Kidney epithelial cell (primary cell): ENCODE data around the gene SOX18. TPM values are rescaled to one million over a fixed set of nuclear protein-coding genes. Genes with fewer than 3 reads are reported as not detected.

Source experiments
- DNase-seq: peaks from one replicate; pipeline ENCODE4 v3.0.0-alpha.2; 2010; ENCODE audit warnings: low read depth
- H3K27me3 ChIP-seq: 2 replicates; pipeline ENCODE4 v1.6.0; 2011; ENCODE audit warnings: low read length; ENCODE audit not compliant: control insufficient read depth, insufficient read depth
- H3K36me3 ChIP-seq: 2 replicates; pipeline ENCODE4 v1.5.1; 2011; ENCODE audit warnings: low read length; ENCODE audit not compliant: control insufficient read depth, insufficient read depth
- H3K4me3 ChIP-seq: 2 replicates; pipeline ENCODE4 v1.5.1; 2011; ENCODE audit warnings: low read depth, mild to moderate bottlenecking, control low read depth, low read length
- total RNA-seq: library from RNA; depleted of rRNA; stranded (reverse); fragments of >200 nt; gene quantifications from 2 replicates; pipeline ENCODE4 v1.2.3, GENCODE V29; 2015
- TF ChIP-seq, protein P1 (sequence below): IDR thresholded peaks from 2 replicates; pipeline ENCODE4 v1.5.1; 2011; ENCODE audit warnings: mild to moderate bottlenecking, moderate library complexity, low read length, control low read depth, inconsistent platforms; ENCODE audit not compliant: insufficient read depth, poor library complexity, severe bottlenecking

The SOX18 gene
- total RNA-seq, 1 donor from 2014 or later, result 0.04 TPM

GRCh38 chr20:64075556-64075955, 26.1 kb upstream of the SOX18 start:
- Histone ChIP-seq H3K27me3 (no peaks in the 10 kb centered on the region), H3K36me3 (no peaks in the 10 kb centered on the region), H3K4me3 (no peak overlapping the region)
- TF ChIP-seq, protein P1, sequence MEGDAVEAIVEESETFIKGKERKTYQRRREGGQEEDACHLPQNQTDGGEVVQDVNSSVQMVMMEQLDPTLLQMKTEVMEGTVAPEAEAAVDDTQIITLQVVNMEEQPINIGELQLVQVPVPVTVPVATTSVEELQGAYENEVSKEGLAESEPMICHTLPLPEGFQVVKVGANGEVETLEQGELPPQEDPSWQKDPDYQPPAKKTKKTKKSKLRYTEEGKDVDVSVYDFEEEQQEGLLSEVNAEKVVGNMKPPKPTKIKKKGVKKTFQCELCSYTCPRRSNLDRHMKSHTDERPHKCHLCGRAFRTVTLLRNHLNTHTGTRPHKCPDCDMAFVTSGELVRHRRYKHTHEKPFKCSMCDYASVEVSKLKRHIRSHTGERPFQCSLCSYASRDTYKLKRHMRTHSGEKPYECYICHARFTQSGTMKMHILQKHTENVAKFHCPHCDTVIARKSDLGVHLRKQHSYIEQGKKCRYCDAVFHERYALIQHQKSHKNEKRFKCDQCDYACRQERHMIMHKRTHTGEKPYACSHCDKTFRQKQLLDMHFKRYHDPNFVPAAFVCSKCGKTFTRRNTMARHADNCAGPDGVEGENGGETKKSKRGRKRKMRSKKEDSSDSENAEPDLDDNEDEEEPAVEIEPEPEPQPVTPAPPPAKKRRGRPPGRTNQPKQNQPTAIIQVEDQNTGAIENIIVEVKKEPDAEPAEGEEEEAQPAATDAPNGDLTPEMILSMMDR, result no peak
- DNase-seq, result no peak

DNA sequence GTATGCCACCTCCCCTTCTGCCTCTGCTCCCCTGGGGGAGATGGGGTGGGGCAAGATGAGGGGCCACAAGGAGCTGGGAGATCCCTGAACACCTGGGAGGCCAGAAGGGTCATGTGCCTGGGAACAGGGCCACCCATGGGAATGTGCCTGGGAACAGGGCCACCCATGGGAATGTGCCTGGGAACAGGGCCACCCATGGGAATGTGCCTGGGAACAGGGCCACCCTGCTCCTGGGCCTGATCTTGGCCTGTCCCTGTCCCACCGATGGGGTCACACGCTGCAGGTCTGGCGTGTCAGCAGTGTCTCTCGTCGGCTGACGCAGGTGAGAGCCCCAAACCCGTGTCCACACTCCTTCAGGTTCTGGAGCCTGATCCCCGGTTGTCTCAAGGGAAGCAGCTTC, 25.5 kb upstream of the SOX18 start:
- DNase-seq, result no peak
- Histone ChIP-seq H3K27me3 (no peaks in the 10 kb centered on the region), H3K4me3 (no peak overlapping the region), H3K36me3 (no peaks in the 10 kb centered on the region)
- TF ChIP-seq, protein P1, result no peak

GRCh38 chr20:64074184-64074789, 24.8 kb upstream of the SOX18 start:
- H3K27me3 ChIP-seq, result no peaks in the 10 kb centered on the region
- no peak for DNase-seq
- H3K4me3 ChIP-seq, result no peak overlapping the region
- no peaks in the 10 kb centered on the region for H3K36me3 ChIP-seq
- TF ChIP-seq, protein P1, result no peak

- no peak overlapping the region for H3K4me3 ChIP-seq
- no peaks in the 10 kb centered on the region for H3K27me3 ChIP-seq
- TF ChIP-seq, protein P1, result no peak
- DNase-seq, result no peak
- no peaks in the 10 kb centered on the region for H3K36me3 ChIP-seq
Observed at GRCh38 chr20:64073476-64074183, 24.2 kb upstream of the SOX18 start.

DNA sequence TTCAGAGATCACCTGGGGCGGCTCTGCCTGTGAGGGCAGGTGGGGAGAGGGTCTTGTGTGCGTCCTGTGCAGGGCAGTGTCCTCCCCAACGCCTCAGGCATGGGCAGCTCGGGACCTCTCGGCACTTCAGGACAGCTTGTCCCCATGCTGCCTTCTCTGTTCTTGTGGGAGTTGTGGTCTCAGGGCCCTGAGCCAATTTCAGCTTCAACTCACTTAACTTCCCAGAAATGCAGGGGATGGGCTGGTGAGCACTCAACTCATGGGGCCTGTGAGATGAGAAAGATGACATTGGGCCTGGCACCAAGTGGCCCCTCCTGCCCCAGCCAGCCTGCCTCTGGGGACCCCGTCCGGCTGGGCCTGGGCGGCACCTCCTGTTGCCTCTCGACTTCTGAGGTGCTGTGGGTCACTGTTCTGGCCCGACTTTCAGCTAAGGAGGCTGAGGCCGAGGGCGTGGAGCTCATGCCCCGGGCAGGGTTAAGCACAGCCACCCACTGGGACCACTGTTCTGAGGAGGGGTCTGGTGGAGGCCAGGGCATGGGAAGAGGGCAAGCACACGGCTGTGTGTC, 23.1 kb upstream of the SOX18 start:
- Histone ChIP-seq H3K4me3 (no peak overlapping the region), H3K27me3 (no peaks in the 10 kb centered on the region), H3K36me3 (no peaks in the 10 kb centered on the region)
- no peak for DNase-seq
- TF ChIP-seq, protein P1, result no peak
